ENCODE results near the gene MDC1.

DNA sequence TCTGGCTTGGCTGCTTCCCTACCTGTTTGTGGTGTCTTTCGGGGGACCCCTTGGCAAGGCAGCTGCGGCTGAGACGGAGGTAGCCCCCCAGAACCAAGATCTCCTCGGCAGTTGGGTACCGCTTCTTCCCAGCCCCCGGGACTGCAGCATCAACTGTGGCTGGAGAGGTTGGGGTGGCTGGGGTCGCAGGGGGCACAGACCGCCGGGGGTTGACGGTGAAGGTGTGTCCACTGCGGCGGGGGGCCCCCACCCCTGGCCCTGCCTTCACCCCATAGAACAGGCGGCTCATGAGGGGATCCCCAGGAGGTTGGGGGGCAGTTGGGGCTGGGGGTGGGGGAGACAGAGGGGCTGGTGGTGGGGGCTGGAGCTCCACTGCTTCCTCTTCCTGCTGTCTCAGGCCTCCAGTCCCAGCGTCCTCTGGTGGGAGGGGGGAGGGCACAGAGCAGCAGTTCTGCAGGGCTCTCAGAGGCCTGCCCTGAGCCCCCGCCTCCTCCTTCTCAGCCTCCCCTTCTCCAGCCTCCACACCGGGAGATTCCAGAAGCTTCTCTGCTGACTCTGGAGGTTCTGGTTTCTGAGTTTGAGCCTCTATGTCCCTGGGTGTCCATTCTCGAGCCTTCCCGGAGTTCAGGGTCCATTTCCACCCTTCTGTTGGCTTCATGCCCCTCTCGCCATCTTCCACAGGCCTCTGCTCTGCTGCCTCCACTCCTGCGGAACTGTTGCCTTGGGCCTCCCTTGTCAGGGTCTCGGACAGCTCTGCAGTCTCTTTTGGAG lies 32.5 kb downstream of the MDC1 start:
- TF ChIP-seq, protein P1, sequence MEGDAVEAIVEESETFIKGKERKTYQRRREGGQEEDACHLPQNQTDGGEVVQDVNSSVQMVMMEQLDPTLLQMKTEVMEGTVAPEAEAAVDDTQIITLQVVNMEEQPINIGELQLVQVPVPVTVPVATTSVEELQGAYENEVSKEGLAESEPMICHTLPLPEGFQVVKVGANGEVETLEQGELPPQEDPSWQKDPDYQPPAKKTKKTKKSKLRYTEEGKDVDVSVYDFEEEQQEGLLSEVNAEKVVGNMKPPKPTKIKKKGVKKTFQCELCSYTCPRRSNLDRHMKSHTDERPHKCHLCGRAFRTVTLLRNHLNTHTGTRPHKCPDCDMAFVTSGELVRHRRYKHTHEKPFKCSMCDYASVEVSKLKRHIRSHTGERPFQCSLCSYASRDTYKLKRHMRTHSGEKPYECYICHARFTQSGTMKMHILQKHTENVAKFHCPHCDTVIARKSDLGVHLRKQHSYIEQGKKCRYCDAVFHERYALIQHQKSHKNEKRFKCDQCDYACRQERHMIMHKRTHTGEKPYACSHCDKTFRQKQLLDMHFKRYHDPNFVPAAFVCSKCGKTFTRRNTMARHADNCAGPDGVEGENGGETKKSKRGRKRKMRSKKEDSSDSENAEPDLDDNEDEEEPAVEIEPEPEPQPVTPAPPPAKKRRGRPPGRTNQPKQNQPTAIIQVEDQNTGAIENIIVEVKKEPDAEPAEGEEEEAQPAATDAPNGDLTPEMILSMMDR (IDR thresholded peaks at IDR 0.05; ENCODE audit: low read depth, low read length, poor library complexity, severe bottlenecking) = no peak
- TF ChIP-seq EZH2phosphoT487 (IDR thresholded peaks at IDR 0.05; ENCODE audit: borderline replicate concordance, low read length) = no peak

All from DOHH2 (cell line).